NB4 (cell line): Measurements from ENCODE around the gene TYK2.

Source experiments
- DNase-seq: peaks from one replicate; pipeline ENCODE4 v3.0.0; 2010; ENCODE audit warnings: low read depth
- H3K4me3 ChIP-seq: one replicate; pipeline ENCODE4 v1.5.1; 2011; ENCODE audit warnings: mild to moderate bottlenecking, low read depth, low read length, moderate library complexity
- MYC ChIP-seq: IDR thresholded peaks from 2 replicates; pipeline ENCODE4 v1.6.1; 2011; ENCODE audit warnings: low read depth, low read length
- POLR2A ChIP-seq: IDR thresholded peaks from 2 replicates; pipeline ENCODE4 v1.6.1; 2011; ENCODE audit warnings: mild to moderate bottlenecking; ENCODE audit not compliant: insufficient read length; ENCODE audit errors: extremely low read depth
- TF ChIP-seq, protein P1 (sequence below): IDR thresholded peaks from 2 replicates; pipeline ENCODE4 v1.6.1; 2011; ENCODE audit warnings: low read depth, low read length
- TF ChIP-seq, protein P2 (sequence below): IDR thresholded peaks from one replicate; pipeline ENCODE4 v1.5.1; 2012; ENCODE audit warnings: low read depth, low read length

TYK2 gene

DNA sequence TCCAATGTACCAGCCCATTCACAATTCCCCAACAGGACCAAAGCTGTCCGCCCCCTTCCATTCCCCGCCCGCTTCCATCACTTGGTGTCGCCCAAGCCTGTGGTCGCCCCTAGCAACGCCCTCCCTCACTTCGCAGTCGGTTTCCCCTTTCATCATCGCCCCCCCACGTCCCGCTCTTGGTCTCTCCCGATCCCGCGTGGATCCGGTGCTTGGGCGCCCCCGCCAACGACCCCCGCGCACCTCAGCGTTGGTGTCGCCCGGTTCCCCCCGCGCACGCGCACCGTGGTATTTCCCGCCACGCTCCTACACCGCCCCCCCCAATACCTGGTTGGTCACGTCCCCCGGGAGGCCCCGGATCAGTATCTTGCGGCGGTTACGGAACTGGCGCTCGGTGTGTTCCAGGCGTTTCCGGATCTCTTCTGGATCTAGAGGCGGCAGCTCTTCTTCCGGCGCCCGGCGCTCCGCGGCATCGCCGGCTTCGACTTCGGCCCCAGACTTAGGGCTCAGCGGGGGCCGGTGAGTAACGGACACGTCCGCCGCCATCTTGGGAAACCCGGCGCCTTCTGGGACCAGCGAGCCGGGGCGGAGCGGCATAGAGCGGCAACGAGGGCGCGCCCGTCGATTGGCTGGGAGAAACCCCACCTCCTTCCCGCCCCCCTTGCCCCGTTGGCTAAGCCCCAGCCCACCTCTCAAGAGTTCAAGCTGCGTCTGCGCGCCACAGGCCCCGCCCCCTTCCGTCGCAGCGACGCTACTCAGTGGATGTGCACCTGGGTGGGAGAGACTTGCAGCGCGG lies 47.2 kb downstream of the TYK2 start, which contains the start of gene RAVER1:
RAVER1 (minus strand) TSS at position 565 of the 793 bp plus-strand sequence; CDS start at position 543, 22 bp downstream.
- DNase-seq = peak; percentile 100
- H3K4me3 ChIP-seq = peak within 1 kb of the TSS; percentile 67
- TF ChIP-seq, protein P1, sequence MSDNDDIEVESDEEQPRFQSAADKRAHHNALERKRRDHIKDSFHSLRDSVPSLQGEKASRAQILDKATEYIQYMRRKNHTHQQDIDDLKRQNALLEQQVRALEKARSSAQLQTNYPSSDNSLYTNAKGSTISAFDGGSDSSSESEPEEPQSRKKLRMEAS = no peak
- TF ChIP-seq MYC = no peak
- TF ChIP-seq POLR2A = no peak
- TF ChIP-seq, protein P2, sequence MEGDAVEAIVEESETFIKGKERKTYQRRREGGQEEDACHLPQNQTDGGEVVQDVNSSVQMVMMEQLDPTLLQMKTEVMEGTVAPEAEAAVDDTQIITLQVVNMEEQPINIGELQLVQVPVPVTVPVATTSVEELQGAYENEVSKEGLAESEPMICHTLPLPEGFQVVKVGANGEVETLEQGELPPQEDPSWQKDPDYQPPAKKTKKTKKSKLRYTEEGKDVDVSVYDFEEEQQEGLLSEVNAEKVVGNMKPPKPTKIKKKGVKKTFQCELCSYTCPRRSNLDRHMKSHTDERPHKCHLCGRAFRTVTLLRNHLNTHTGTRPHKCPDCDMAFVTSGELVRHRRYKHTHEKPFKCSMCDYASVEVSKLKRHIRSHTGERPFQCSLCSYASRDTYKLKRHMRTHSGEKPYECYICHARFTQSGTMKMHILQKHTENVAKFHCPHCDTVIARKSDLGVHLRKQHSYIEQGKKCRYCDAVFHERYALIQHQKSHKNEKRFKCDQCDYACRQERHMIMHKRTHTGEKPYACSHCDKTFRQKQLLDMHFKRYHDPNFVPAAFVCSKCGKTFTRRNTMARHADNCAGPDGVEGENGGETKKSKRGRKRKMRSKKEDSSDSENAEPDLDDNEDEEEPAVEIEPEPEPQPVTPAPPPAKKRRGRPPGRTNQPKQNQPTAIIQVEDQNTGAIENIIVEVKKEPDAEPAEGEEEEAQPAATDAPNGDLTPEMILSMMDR = no peak

DNA sequence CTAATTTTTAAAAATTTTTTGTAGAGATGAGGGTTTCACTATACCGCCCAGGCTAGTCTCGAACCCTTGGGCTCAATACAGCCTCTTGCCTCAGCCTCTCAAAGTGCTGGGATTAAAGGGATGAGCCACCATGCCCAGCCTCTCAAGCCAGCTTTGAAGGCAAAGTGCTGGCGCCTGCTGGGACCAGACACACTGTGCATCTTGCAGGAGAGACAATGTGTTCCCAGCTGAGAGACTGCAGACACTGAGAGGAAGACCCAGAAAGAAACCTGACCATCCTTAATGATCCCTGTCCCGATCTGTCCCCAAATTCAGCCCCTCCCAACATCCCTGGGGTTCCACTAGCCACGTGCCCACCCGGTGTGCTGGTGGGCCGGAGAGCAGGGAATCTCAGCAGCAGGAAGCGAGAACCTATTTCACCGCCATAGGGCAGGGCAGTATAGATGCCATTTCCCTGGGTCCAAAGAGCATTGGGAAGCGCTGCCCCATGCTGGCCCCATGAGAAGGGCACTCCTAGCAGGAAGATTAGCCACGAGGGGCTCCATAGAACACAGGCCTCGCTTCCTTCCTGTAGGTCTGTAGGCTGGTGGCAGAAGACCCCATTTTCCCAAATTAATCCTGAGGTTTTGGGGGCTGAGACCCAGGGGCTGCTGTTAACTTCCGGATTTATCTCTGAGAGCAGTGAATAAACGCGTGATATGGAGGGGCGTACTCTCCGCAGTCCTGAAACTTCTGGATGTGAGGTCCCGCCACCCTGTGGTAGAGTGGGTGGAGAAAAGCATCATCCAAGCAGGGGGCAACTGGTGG lies 48.0 kb downstream of the TYK2 start:
- H3K4me3 ChIP-seq = peak overlapping the region; percentile 67
- peak; percentile 67 for DNase-seq
- TF ChIP-seq, protein P2 = peak; percentile 42
- no peak for TF ChIP-seq MYC

DNA sequence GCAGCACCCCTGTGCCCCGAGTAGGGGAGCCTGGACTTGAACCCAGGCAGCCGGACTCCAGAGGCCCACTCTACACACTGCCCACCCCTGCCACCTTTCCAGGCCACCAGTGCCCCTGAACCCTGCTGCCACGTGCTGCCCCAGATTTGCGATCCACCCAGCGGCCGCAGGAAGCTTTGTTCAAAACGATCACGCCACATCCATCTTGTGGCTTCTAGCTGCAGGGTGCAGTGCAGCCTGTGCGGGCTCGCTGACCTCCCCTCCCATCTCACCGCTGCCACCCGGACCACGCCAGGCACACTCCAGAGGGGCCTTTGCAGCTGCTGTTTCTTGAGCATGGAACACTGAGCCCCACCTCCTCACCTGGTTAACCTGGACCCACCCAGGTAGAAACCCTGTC lies 50.8 kb downstream of the TYK2 start:
- H3K4me3 ChIP-seq = no peak overlapping the region
- TF ChIP-seq MYC = no peak
- no peak for TF ChIP-seq POLR2A
- TF ChIP-seq, protein P2 = no peak
- TF ChIP-seq, protein P1 = no peak
- DNase-seq = no peak

DNA sequence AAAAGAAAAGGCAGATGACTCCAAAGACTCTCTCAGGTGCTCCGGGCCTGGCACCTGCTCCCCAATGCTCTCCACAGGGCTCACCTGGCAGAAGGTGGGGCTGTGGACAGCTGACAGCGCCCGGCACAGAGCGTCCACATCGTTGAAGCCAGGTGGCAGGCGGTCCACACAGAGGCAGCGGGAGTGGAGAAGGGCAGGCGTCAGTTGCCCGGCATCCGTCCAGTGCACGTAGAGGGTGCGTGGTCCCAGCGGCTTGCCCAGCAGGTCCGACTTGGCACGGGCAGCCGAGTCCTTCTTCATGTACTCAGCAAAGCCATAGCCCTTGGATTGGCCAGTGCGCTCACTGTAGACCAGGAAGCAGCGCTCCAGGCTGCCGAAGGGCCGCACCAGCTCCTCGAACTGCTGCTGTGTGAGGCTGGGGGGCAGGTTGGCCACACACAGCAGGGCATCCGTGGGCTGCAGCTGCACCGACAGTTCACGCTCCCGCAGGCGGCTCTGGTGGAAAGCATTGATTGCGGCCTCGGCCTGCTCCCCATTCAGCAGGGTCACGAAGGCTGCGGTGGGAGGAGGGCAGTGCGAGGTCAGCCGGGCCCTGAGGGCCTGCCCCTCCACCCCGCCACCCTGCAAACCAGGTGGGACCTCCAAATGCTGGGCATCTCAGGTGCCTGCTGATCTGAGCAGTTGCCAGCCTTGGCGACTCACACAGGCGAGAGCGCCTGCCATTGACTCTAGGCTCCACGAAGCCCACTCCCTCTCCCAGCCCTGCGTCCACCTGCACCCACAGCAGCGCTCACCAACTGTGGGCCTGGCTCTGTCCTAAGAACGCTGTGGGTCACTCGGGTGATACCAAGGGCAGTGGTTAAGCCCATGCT lies 51.6 kb downstream of the TYK2 start:
- DNase-seq = no peak
- H3K4me3 ChIP-seq = no peak overlapping the region
- TF ChIP-seq MYC = no peak
- no peak for TF ChIP-seq POLR2A
- TF ChIP-seq, protein P1 = no peak
- TF ChIP-seq, protein P2 = no peak

DNA sequence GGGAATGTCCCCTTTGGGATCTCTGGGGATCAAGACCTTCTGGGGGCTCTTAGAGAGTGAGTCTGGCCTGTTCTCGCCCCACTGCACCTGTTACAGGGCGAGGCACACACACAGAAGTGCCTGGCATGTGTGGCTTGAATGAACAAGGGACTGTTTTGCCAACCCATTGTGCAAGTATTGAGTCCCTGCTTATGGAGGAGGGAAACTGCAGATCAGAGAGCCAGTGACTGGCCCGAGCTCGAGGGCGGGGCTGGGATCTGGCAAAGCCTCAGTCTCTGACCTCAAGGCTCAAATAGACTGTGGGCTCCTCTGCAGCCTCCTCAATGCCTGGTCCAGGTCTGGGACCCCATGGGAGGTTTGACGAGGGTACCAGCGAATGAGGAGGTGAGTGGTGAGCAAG lies 52.6 kb downstream of the TYK2 start:
- TF ChIP-seq MYC = no peak
- TF ChIP-seq, protein P2 = no peak
- TF ChIP-seq POLR2A = no peak
- TF ChIP-seq, protein P1 = no peak
- no peak for DNase-seq
- H3K4me3 ChIP-seq = no peak overlapping the region
